Muscle layer of colon (tissue), 2 donors: ENCODE data around the gene FBN1.

Experiments used
- H3K27ac ChIP-seq: one replicate; pipeline ENCODE4 v1.7.0; 2013; ENCODE audit warnings: low read depth, mild to moderate bottlenecking, low read length, moderate library complexity
- H3K27me3 ChIP-seq, 2 donors: one replicate each; pipeline ENCODE4 v1.7.0; 2013; ENCODE audit warnings: low read length in 2 of 2, mild to moderate bottlenecking in 2 of 2; ENCODE audit not compliant: insufficient read depth in 2 of 2, control insufficient read depth in 1 of 2
- H3K36me3 ChIP-seq: one replicate; pipeline ENCODE4 v1.7.0; 2013; ENCODE audit warnings: mild to moderate bottlenecking, low read length; ENCODE audit not compliant: insufficient read depth
- H3K4me1 ChIP-seq: one replicate; pipeline ENCODE4 v1.7.0; 2013; ENCODE audit warnings: mild to moderate bottlenecking, low read length; ENCODE audit not compliant: insufficient read depth
- H3K4me3 ChIP-seq, 2 donors: one replicate each; pipeline ENCODE4 v1.7.0; 2013; ENCODE audit warnings: low read length in 2 of 2, low read depth in 1 of 2, mild to moderate bottlenecking in 1 of 2, moderate library complexity in 1 of 2
- H3K9ac ChIP-seq: one replicate; pipeline ENCODE4 v1.7.0; 2013; ENCODE audit warnings: low read length
- H3K9me3 ChIP-seq: one replicate; pipeline ENCODE4 v1.7.0; 2013; ENCODE audit warnings: mild to moderate bottlenecking, low read length
- donor health status: abdominal sarcoma.
- donor health status: Adenocarcinoma of cecum.

The FBN1 gene

GRCh38 chr15:48406266-48406891 is 239.1 kb downstream of the FBN1 start:
- Histone ChIP-seq H3K9me3 (no peaks in the 10 kb centered on the region), H3K27ac (no peak overlapping the region), H3K9ac (no peak overlapping the region), H3K36me3 (peaks cover 10% of the 10 kb centered on the region), H3K4me3 (no peak overlapping the region), H3K27me3 (no peaks in the 10 kb centered on the region), H3K4me1 (peaks cover 4% of the 10 kb centered on the region)

- H3K4me1 ChIP-seq, result peaks cover 2% of the 10 kb centered on the region
- H3K27me3 ChIP-seq, result no peaks in the 10 kb centered on the region
- no peak overlapping the region for H3K9ac ChIP-seq
- no peak overlapping the region for H3K27ac ChIP-seq
- H3K4me3 ChIP-seq, result no peak overlapping the region
- no peaks in the 10 kb centered on the region for H3K9me3 ChIP-seq
- H3K36me3 ChIP-seq, result no peaks in the 10 kb centered on the region
Observed at GRCh38 chr15:48402427-48403177, 242.9 kb downstream of the FBN1 start.

- H3K27me3 ChIP-seq, result no peaks in the 10 kb centered on the region
- no peaks in the 10 kb centered on the region for H3K9me3 ChIP-seq
- H3K27ac ChIP-seq, result no peak overlapping the region
- H3K36me3 ChIP-seq, result no peaks in the 10 kb centered on the region
- no peak overlapping the region for H3K4me3 ChIP-seq
- H3K9ac ChIP-seq, result no peak overlapping the region
- no peaks in the 10 kb centered on the region for H3K4me1 ChIP-seq
Observed at GRCh38 chr15:48400086-48400485, 245.4 kb downstream of the FBN1 start.

GRCh38 chr15:48397841-48398240 is 247.7 kb downstream of the FBN1 start:
- Histone ChIP-seq H3K4me1 (no peaks in the 10 kb centered on the region), H3K36me3 (no peaks in the 10 kb centered on the region), H3K9ac (no peak overlapping the region), H3K9me3 (no peaks in the 10 kb centered on the region), H3K27me3 (no peaks in the 10 kb centered on the region), H3K27ac (no peak overlapping the region), H3K4me3 (no peak overlapping the region)

GRCh38 chr15:48396020-48396419 is 249.5 kb downstream of the FBN1 start:
- no peaks in the 10 kb centered on the region for H3K36me3 ChIP-seq
- no peak overlapping the region for H3K4me3 ChIP-seq
- no peak overlapping the region for H3K9ac ChIP-seq
- H3K27me3 ChIP-seq, result no peaks in the 10 kb centered on the region
- H3K9me3 ChIP-seq, result no peaks in the 10 kb centered on the region
- no peak overlapping the region for H3K27ac ChIP-seq
- peaks cover 5% of the 10 kb centered on the region for H3K4me1 ChIP-seq

GRCh38 chr15:48395521-48396011 is 249.9 kb downstream of the FBN1 start:
- Histone ChIP-seq H3K9me3 (no peaks in the 10 kb centered on the region), H3K9ac (no peak overlapping the region), H3K27ac (no peak overlapping the region), H3K36me3 (no peaks in the 10 kb centered on the region), H3K4me3 (no peak overlapping the region), H3K27me3 (no peaks in the 10 kb centered on the region), H3K4me1 (peaks cover 5% of the 10 kb centered on the region)

- Histone ChIP-seq H3K36me3 (no peaks in the 10 kb centered on the region), H3K9ac (no peak overlapping the region), H3K4me3 (no peak overlapping the region), H3K27me3 (no peaks in the 10 kb centered on the region), H3K27ac (no peak overlapping the region), H3K4me1 (peaks cover 5% of the 10 kb centered on the region), H3K9me3 (no peaks in the 10 kb centered on the region)
Observed at GRCh38 chr15:48394970-48395369, 250.5 kb downstream of the FBN1 start.

- H3K27me3 ChIP-seq, result no peaks in the 10 kb centered on the region
- H3K27ac ChIP-seq, result no peak overlapping the region
- no peak overlapping the region for H3K4me3 ChIP-seq
- H3K9ac ChIP-seq, result no peak overlapping the region
- no peaks in the 10 kb centered on the region for H3K9me3 ChIP-seq
- H3K4me1 ChIP-seq, result peaks cover 9% of the 10 kb centered on the region
- no peaks in the 10 kb centered on the region for H3K36me3 ChIP-seq
Observed at GRCh38 chr15:48393645-48394506, 251.6 kb downstream of the FBN1 start.

GRCh38 chr15:48392356-48392755 is 253.2 kb downstream of the FBN1 start:
- Histone ChIP-seq H3K9ac (no peak overlapping the region), H3K9me3 (no peaks in the 10 kb centered on the region), H3K36me3 (no peaks in the 10 kb centered on the region), H3K27ac (no peak overlapping the region), H3K27me3 (no peaks in the 10 kb centered on the region), H3K4me1 (peaks cover 20% of the 10 kb centered on the region), H3K4me3 (no peak overlapping the region)

- no peaks in the 10 kb centered on the region for H3K27me3 ChIP-seq
- H3K9ac ChIP-seq, result no peak overlapping the region
- H3K27ac ChIP-seq, result no peak overlapping the region
- no peak overlapping the region for H3K4me3 ChIP-seq
- H3K9me3 ChIP-seq, result no peaks in the 10 kb centered on the region
- H3K36me3 ChIP-seq, result no peaks in the 10 kb centered on the region
- H3K4me1 ChIP-seq, result peaks cover 20% of the 10 kb centered on the region
Observed at GRCh38 chr15:48391950-48392349, 253.6 kb downstream of the FBN1 start.

GRCh38 chr15:48389691-48390143 is 255.8 kb downstream of the FBN1 start:
- Histone ChIP-seq H3K4me3 (no peak overlapping the region), H3K27ac (no peak overlapping the region), H3K4me1 (peaks cover 20% of the 10 kb centered on the region)

More at GRCh38 chr15:48389691-48390143, 255.8 kb downstream of the FBN1 start:
- no peak overlapping the region for H3K9ac ChIP-seq
- H3K9me3 ChIP-seq, result no peaks in the 10 kb centered on the region
- no peaks in the 10 kb centered on the region for H3K36me3 ChIP-seq
- H3K27me3 ChIP-seq, result no peaks in the 10 kb centered on the region
